ENCODE data around the gene NHSL2. TPM values are rescaled to one million over a fixed set of nuclear protein-coding genes. Genes with fewer than 3 reads are reported as not detected.

Gene NHSL2
- total RNA-seq, 1 experiment from 2014 or later, result 0.36 TPM

GRCh38 chrX:71995122-71995521 is 84.5 kb downstream of the NHSL2 start:
- no peak for TF ChIP-seq REST (IDR thresholded peaks at IDR 0.05; ENCODE audit: insufficient read depth in 1 of 2, low read depth in 2 of 2, low read length in 1 of 2)
- in situ Hi-C loops (cut with HindIII; ENCODE audit: low pct_unique_long_range_greater_than_20kb, low sequenced_read_pairs), result no loop called here
- BruUV-seq (replicated peaks), result no TSS peak
- DNase-seq (ENCODE audit: low read depth, low spot score), result no peak
- Histone ChIP-seq H3K27me3 (ENCODE audit: control insufficient read depth, insufficient read depth, low read length) (no peaks in the 10 kb centered on the region), H3K27ac (ENCODE audit: low read length) (no peak overlapping the region), H3K4me1 (ENCODE audit: control insufficient read depth, insufficient read depth, low read length) (no peaks in the 10 kb centered on the region), H3K9me3 (ENCODE audit: control insufficient read depth, insufficient read depth, low read depth, low read length) (no peaks in the 10 kb centered on the region), H3K36me3 (ENCODE audit: control insufficient read depth, insufficient read depth, low read length) (no peaks in the 10 kb centered on the region), H3K4me3 (ENCODE audit: low read depth in 2 of 2, low read length in 2 of 2) (no peak overlapping the region)
- no peak for ATAC-seq
- ChIA-PET POLR2A (no interaction called here), CTCF (no interaction called here)
- intact Hi-C loops (cut with micrococcal nuclease; ENCODE audit: unreplicated experiment), result no loop called here

- no peaks in the 10 kb centered on the region for H3K36me3 ChIP-seq (ENCODE audit: control insufficient read depth, insufficient read depth, low read length)
- no peaks in the 10 kb centered on the region for H3K27me3 ChIP-seq (ENCODE audit: control insufficient read depth, insufficient read depth, low read length)
- in situ Hi-C loops (cut with HindIII; ENCODE audit: low pct_unique_long_range_greater_than_20kb, low sequenced_read_pairs) (no loop called here), intact Hi-C loops (cut with micrococcal nuclease; ENCODE audit: unreplicated experiment) (no loop called here)
- H3K27ac ChIP-seq (ENCODE audit: low read length), result no peak overlapping the region
- ATAC-seq (no peak), DNase-seq (ENCODE audit: low read depth, low spot score) (no peak)
- H3K9me3 ChIP-seq (ENCODE audit: control insufficient read depth, insufficient read depth, low read depth, low read length), result no peaks in the 10 kb centered on the region
- no peak overlapping the region for H3K4me3 ChIP-seq (ENCODE audit: low read depth in 2 of 2, low read length in 2 of 2)
- no peaks in the 10 kb centered on the region for H3K4me1 ChIP-seq (ENCODE audit: control insufficient read depth, insufficient read depth, low read length)
- CTCF ChIA-PET, result no interaction called here
- TF ChIP-seq TCF7L2 (IDR thresholded peaks at IDR 0.05; ENCODE audit: low read depth, low read length), result no peak
- no peak for TF ChIP-seq REST (IDR thresholded peaks at IDR 0.05; ENCODE audit: insufficient read depth in 1 of 2, low read depth in 2 of 2, low read length in 1 of 2)
- TF ChIP-seq CTCF (IDR thresholded peaks at IDR 0.05), result no peak
- no peak for TF ChIP-seq POLR2AphosphoS5 (IDR thresholded peaks at IDR 0.05; ENCODE audit: low read depth, low read length)
- no peak for TF ChIP-seq SIN3A (IDR thresholded peaks at IDR 0.05; ENCODE audit: borderline replicate concordance, insufficient read depth, low read depth, low read length)
- POLR2A ChIA-PET, result no interaction called here
- no TSS peak for BruUV-seq (replicated peaks)
Observed at GRCh38 chrX:71996136-71996535, 85.5 kb downstream of the NHSL2 start.

All from Panc1 (cell line).